Stimulated activated naive CD4-positive, alpha-beta T cell treated with Interleukin-2 at 50 U/mL for 16 hours (primary cell): ENCODE data around the gene CXCL6.

Source experiments
- DNase-seq: peaks from one replicate; lab custom pipeline; 2025; lab: John Stamatoyannopoulos, UW

CXCL6 gene

GRCh38 chr4:73868206-73869129 is 32.0 kb downstream of the CXCL6 start:
- no peak for DNase-seq

DNA sequence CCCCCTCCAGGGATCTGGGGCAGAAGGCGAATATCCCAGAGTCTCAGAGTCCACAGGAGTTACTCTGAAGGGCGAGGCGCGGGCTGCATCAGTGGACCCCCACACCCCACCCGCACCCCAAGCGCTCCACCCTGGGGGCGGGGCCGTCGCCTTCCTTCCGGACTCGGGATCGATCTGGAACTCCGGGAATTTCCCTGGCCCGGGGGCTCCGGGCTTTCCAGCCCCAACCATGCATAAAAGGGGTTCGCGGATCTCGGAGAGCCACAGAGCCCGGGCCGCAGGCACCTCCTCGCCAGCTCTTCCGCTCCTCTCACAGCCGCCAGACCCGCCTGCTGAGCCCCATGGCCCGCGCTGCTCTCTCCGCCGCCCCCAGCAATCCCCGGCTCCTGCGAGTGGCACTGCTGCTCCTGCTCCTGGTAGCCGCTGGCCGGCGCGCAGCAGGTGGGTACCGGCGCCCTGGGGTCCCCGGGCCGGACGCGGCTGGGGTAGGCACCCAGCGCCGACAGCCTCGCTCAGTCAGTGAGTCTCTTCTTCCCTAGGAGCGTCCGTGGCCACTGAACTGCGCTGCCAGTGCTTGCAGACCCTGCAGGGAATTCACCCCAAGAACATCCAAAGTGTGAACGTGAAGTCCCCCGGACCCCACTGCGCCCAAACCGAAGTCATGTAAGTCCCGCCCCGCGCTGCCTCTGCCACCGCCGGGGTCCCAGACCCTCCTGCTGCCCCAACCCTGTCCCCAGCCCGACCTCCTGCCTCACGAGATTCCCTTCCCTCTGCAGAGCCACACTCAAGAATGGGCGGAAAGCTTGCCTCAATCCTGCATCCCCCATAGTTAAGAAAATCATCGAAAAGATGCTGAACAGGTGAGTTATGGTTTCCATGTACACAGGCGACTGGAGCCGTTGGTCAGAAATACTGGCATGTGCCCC is 32.9 kb downstream of the CXCL6 start, which contains the start of gene CXCL1:
Gene CXCL1, plus strand, starts transcription at position 264 of the 926 bp plus-strand sequence. Its CDS starts 78 bp downstream, at position 342.
- no peak for DNase-seq

DNA sequence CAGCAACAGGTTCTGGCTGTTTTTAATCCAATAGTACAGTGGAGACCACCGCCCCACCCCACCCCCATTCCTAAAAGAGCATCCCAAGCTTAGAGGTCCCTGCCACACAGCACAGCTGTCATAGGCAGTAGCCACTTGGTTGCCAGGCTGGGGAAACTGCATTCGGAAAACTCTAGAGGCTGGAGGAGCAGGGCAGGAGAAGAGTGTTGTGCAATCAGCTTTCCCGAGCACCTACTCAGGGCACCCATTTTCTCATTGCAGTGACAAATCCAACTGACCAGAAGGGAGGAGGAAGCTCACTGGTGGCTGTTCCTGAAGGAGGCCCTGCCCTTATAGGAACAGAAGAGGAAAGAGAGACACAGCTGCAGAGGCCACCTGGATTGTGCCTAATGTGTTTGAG is 33.8 kb downstream of the CXCL6 start:
- DNase-seq: no peak

- DNase-seq: no peak
Observed at GRCh38 chr4:73870768-73871167, 34.3 kb downstream of the CXCL6 start.

- no peak for DNase-seq
Observed at GRCh38 chr4:73871511-73872310, 35.2 kb downstream of the CXCL6 start.

- no peak for DNase-seq
Observed at GRCh38 chr4:73872316-73873108, 36.0 kb downstream of the CXCL6 start.

- no peak for DNase-seq
Observed at GRCh38 chr4:73874386-73874785, 37.9 kb downstream of the CXCL6 start.

GRCh38 chr4:73875401-73875800 is 38.9 kb downstream of the CXCL6 start:
- DNase-seq: no peak

DNA sequence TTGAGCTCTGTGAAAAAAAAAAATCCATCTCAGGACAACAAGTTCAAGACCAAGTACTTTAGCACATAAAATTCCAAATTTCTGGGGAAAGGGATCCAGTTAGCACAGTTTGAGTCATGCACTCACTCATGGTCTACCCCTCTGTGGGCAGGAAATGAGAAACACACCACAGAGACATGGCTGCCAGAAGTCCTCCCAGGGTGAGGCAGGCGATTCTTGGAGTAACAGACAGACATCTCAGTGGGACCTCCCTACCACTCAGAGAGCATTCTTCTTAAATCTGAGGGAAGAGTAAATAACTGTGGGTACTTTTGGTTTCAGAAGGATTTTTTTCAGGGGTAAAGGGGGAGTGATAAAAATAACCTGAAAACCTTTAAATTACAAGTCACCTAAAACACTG is 46.8 kb downstream of the CXCL6 start:
- no peak for DNase-seq

DNA sequence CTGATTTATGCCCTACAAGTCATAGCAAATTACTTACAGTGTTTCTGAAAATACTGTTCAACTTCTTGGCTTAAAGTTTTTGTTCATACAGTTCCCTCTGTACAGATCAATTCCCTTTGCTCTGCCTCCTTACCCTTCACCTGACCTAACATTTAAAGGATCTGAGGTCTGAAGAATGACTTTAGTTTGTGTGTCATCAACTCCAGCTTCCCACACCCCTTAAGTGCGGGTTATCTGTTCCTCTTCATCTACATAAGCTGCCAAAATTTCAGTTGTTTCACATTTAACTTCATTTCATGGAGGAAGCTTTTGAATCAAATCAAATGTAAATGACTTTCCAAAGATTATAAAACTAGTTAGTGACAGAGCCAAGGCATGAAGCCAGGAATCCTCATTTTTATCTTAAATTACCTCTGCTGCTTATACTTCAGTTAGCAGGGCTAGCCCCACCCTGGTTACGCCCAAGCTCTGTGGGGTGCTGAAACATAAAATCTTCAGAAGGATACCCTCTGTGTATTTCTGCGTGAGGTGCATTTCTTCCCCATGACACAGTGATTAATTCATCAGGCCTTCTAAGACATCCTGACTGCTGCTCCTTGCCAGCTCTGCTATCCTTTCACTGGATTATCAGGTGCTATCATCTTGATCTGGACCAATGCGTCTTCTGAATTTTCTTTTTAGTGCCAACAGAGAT is 49.2 kb downstream of the CXCL6 start:
- no peak for DNase-seq
